Mesendoderm (in vitro differentiated cells): ENCODE results near the gene UBA6.

Source experiments
- DNase-seq: peaks from one replicate; pipeline ENCODE4 v3.0.0; 2013
- H2AK5ac ChIP-seq: 2 replicates; pipeline ENCODE4 v1.6.1; 2013; ENCODE audit warnings: low read length, inconsistent platforms
- H2BK120ac ChIP-seq: 2 replicates; pipeline ENCODE4 v1.6.1; 2013; ENCODE audit warnings: low read depth, mild to moderate bottlenecking, low read length, moderate library complexity, mixed read lengths
- H2BK15ac ChIP-seq: replicated peaks from 2 replicates; pipeline ENCODE4 v1.6.1; 2013; ENCODE audit warnings: low read depth, mild to moderate bottlenecking, moderate library complexity
- H2BK5ac ChIP-seq: 2 replicates; pipeline ENCODE4 v1.6.1; 2013; ENCODE audit warnings: low read length, inconsistent platforms
- H3K18ac ChIP-seq: 2 replicates; pipeline ENCODE4 v1.6.1; 2013; ENCODE audit warnings: mild to moderate bottlenecking, low read length, mixed read lengths
- H3K23ac ChIP-seq: one replicate; pipeline ENCODE4 v1.6.1; 2013; ENCODE audit warnings: low read length
- H3K27ac ChIP-seq: 2 replicates; pipeline ENCODE4 v1.5.1; 2013; ENCODE audit warnings: low read depth, mild to moderate bottlenecking, inconsistent platforms, low read length, moderate library complexity
- H3K27me3 ChIP-seq: 2 replicates; pipeline ENCODE4 v1.6.1; 2013; ENCODE audit warnings: low read length, control low read depth, mild to moderate bottlenecking, inconsistent platforms; ENCODE audit not compliant: insufficient read depth, poor library complexity
- H3K36me3 ChIP-seq: 2 replicates; pipeline ENCODE4 v1.6.1; 2013; ENCODE audit warnings: low read length, inconsistent platforms; ENCODE audit not compliant: control insufficient read depth, insufficient read depth
- H3K4ac ChIP-seq: one replicate; pipeline ENCODE4 v1.6.1; 2013; ENCODE audit warnings: low read depth, mild to moderate bottlenecking, low read length, moderate library complexity
- H3K4me1 ChIP-seq: 2 replicates; pipeline ENCODE4 v1.6.1; 2013; ENCODE audit warnings: low read depth, low read length, inconsistent platforms; ENCODE audit not compliant: control insufficient read depth
- H3K4me2 ChIP-seq: 2 replicates; pipeline ENCODE4 v1.6.1; 2013; ENCODE audit warnings: low read length
- H3K4me3 ChIP-seq: 2 replicates; pipeline ENCODE4 v1.5.1; 2013; ENCODE audit warnings: mild to moderate bottlenecking, low read length
- H3K56ac ChIP-seq: one replicate; pipeline ENCODE4 v1.6.1; 2013; ENCODE audit warnings: low read length
- H3K79me1 ChIP-seq: 2 replicates; pipeline ENCODE4 v1.6.1; 2013; ENCODE audit warnings: low read length, inconsistent platforms
- H3K79me2 ChIP-seq: 2 replicates; pipeline ENCODE4 v1.6.1; 2013; ENCODE audit warnings: mild to moderate bottlenecking, low read length; ENCODE audit not compliant: control insufficient read depth, insufficient read depth
- H3K9ac ChIP-seq: 2 replicates; pipeline ENCODE4 v1.6.1; 2013; ENCODE audit warnings: low read length, inconsistent platforms
- H4K5ac ChIP-seq: one replicate; pipeline ENCODE4 v1.6.1; 2013; ENCODE audit warnings: low read length
- H4K8ac ChIP-seq: one replicate; pipeline ENCODE4 v1.6.1; 2013; ENCODE audit warnings: low read depth, mild to moderate bottlenecking, control low read depth, low read length, moderate library complexity
- WGBS: extraction: QIAGEN DNeasy Blood & Tissue Kit; methylation state at CpG from one replicate; pipeline ENCODE4 v1.1.7; 2013; ENCODE audit warnings: low lambda C conversion rate, missing lambda C conversion rate; ENCODE audit not compliant: insufficient coverage; ENCODE audit errors: extremely low coverage; 5-methylcytosine and 5-hydroxymethylcytosine counted together

The UBA6 gene

GRCh38 chr4:67702166-67702565 lies 1.2 kb upstream of the UBA6 start:
- peaks cover 6% of the 10 kb centered on the region for H3K79me1 ChIP-seq
- no peak overlapping the region for H2BK15ac ChIP-seq
- H4K5ac ChIP-seq = no peak overlapping the region
- H4K8ac ChIP-seq = no peak overlapping the region
- H3K79me2 ChIP-seq = peaks cover 22% of the 10 kb centered on the region
- DNase-seq = no peak
- no CpG with 5 or more reads among the region's 2 CpGs for WGBS
- H3K4me3 ChIP-seq = no peak overlapping the region
- H3K27ac ChIP-seq = no peak overlapping the region
- no peak overlapping the region for H2AK5ac ChIP-seq
- H3K4me1 ChIP-seq = no peaks in the 10 kb centered on the region
- no peaks in the 10 kb centered on the region for H3K36me3 ChIP-seq
- H3K56ac ChIP-seq = no peak overlapping the region
- no peak overlapping the region for H2BK5ac ChIP-seq
- H3K4me2 ChIP-seq = no peak overlapping the region
- H3K4ac ChIP-seq = no peak overlapping the region
- no peak overlapping the region for H2BK120ac ChIP-seq
- no peaks in the 10 kb centered on the region for H3K27me3 ChIP-seq
- H3K18ac ChIP-seq = no peak overlapping the region
- H3K23ac ChIP-seq = no peak overlapping the region
- no peak overlapping the region for H3K9ac ChIP-seq

DNA sequence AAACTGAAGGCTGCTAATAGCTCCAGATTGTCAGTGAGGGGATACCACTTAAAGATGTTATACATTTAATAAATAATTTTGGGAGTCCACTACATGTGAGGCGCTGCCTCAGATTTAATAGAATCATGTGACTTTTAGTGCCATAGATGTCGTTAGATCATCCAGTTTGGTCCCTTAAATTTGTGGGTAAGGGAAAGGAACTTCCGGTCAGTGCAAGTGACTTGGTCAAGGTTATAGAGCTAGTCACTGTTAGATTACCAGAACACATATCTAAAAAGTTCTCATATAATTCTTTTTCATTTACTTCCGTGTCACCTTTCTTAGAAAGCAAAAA lies 529 bp upstream of the UBA6 start:
- Histone ChIP-seq H3K27ac (no peak overlapping the region), H3K79me1 (peaks cover 7% of the 10 kb centered on the region)
- no CpG with 5 or more reads among the region's 4 CpGs for WGBS

DNA sequence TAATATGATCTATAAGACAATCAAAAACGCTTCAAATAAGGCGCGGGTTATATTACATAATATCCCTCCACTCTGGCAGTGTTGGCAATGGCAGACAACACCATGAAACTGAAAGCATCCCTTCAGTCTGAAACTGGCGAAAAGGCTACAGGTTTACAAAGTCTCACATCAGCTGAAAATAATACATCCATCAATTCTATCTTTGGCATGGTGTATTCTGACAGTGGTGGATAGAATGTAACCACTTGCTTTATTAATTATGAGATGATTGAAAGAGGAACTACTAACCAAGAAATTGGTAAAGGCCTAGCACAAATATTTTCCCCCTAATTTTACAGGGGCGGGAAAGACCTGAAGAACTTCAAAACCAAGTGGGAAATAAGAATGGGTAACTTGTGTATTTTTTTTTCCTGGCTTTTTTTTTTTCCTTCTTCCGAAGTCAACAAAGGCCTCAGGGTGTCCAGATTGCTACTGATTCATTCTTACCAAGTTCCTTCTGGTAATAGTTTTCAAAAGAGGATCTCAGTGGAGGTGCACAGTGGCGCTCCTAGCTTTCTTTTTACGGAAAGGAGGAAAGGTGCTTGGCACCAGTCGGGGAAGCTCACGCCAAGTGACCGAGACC lies 728 bp downstream of the UBA6 start:
- Histone ChIP-seq H3K36me3 (no peaks in the 10 kb centered on the region), H3K4ac (no peak overlapping the region), H4K8ac (no peak overlapping the region), H3K79me2 (peaks cover 25% of the 10 kb centered on the region), H2AK5ac (no peak overlapping the region), H3K56ac (peak overlapping the region; percentile 89), H2BK120ac (no peak overlapping the region), H3K27me3 (no peaks in the 10 kb centered on the region), H2BK15ac (no peak overlapping the region), H3K4me2 (peak overlapping the region; percentile 44), H2BK5ac (no peak overlapping the region), H3K79me1 (peaks cover 7% of the 10 kb centered on the region), H3K27ac (peak overlapping the region; percentile 78), H3K18ac (no peak overlapping the region), H3K4me3 (peak overlapping the region; percentile 84), H3K23ac (no peak overlapping the region), H3K9ac (peak overlapping the region; percentile 87), H4K5ac (no peak overlapping the region), H3K4me1 (no peaks in the 10 kb centered on the region)
- no CpG with 5 or more reads among the region's 11 CpGs for WGBS
- no peak for DNase-seq

More for the DNA sequence above, 529 bp upstream of the UBA6 start:
- Histone ChIP-seq H2AK5ac (no peak overlapping the region), H3K23ac (no peak overlapping the region), H3K9ac (peak overlapping the region; percentile 50), H2BK5ac (no peak overlapping the region), H3K36me3 (no peaks in the 10 kb centered on the region), H3K4me1 (no peaks in the 10 kb centered on the region), H3K4me3 (peak overlapping the region; percentile 79), H4K5ac (no peak overlapping the region), H4K8ac (peak overlapping the region; percentile 56), H3K4me2 (peak overlapping the region; percentile 14), H3K27me3 (no peaks in the 10 kb centered on the region), H2BK120ac (no peak overlapping the region), H3K18ac (no peak overlapping the region), H2BK15ac (no peak overlapping the region), H3K4ac (no peak overlapping the region), H3K79me2 (peaks cover 25% of the 10 kb centered on the region), H3K56ac (peak overlapping the region; percentile 85)
- no peak for DNase-seq

DNA sequence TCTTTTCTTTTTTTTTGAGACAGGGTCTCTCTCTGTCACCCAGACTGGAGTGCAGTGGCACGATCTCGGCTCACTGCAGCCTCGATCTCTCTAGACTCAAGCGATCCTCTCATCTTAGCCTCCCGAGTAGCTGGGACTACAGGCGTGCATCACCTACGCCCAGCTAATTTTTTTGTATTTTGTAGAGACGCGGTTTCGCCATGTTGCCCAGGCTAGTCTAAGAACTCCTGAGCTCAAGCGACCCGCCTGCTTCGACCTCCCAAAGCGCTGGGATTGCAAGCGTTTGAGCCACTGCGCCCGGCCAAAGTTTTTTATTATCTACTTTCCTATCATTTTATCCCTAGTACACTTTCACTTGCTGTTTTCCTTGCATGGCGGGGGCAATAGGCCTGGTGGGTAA lies 1.4 kb downstream of the UBA6 start:
- Histone ChIP-seq H3K4me3 (no peak overlapping the region), H4K8ac (no peak overlapping the region), H3K4me1 (no peaks in the 10 kb centered on the region), H3K79me2 (peaks cover 25% of the 10 kb centered on the region), H3K4ac (no peak overlapping the region), H3K27ac (no peak overlapping the region), H3K18ac (no peak overlapping the region), H3K23ac (no peak overlapping the region), H2BK120ac (no peak overlapping the region), H4K5ac (no peak overlapping the region), H2AK5ac (no peak overlapping the region), H3K9ac (peak overlapping the region; percentile 52), H3K36me3 (no peaks in the 10 kb centered on the region), H3K4me2 (peak overlapping the region; percentile 47), H3K79me1 (peaks cover 7% of the 10 kb centered on the region), H3K27me3 (no peaks in the 10 kb centered on the region), H2BK15ac (no peak overlapping the region), H2BK5ac (no peak overlapping the region), H3K56ac (peak overlapping the region; percentile 73)
- WGBS = no CpG with 5 or more reads among the region's 18 CpGs
- no peak for DNase-seq

GRCh38 chr4:67697860-67698687 lies 2.9 kb downstream of the UBA6 start:
- H3K18ac ChIP-seq = no peak overlapping the region
- no peak overlapping the region for H3K4ac ChIP-seq
- H3K56ac ChIP-seq = no peak overlapping the region
- H4K5ac ChIP-seq = no peak overlapping the region
- no peak overlapping the region for H3K4me2 ChIP-seq
- H3K27ac ChIP-seq = no peak overlapping the region
- H2AK5ac ChIP-seq = no peak overlapping the region
- H2BK5ac ChIP-seq = no peak overlapping the region
- DNase-seq = no peak
- H3K79me2 ChIP-seq = peaks cover 25% of the 10 kb centered on the region
- H3K79me1 ChIP-seq = peaks cover 5% of the 10 kb centered on the region
- H3K23ac ChIP-seq = no peak overlapping the region
- H4K8ac ChIP-seq = no peak overlapping the region
- no peak overlapping the region for H2BK15ac ChIP-seq
- no peaks in the 10 kb centered on the region for H3K27me3 ChIP-seq
- H3K4me1 ChIP-seq = no peaks in the 10 kb centered on the region
- H2BK120ac ChIP-seq = no peak overlapping the region
- H3K9ac ChIP-seq = no peak overlapping the region
- no peak overlapping the region for H3K4me3 ChIP-seq
- no peaks in the 10 kb centered on the region for H3K36me3 ChIP-seq
- WGBS = no CpG with 5 or more reads among the region's 7 CpGs
